Mucosa of stomach (tissue), 1 donor: ENCODE data around the gene PHC2.

Experiments
- H3K27me3 ChIP-seq: one replicate; pipeline ENCODE4 v1.7.0; 2013; ENCODE audit warnings: mild to moderate bottlenecking, low read length; ENCODE audit not compliant: control insufficient read depth, insufficient read depth
- H3K36me3 ChIP-seq: one replicate; pipeline ENCODE4 v1.7.0; 2013; ENCODE audit warnings: low read length; ENCODE audit not compliant: control insufficient read depth, insufficient read depth
- H3K4me1 ChIP-seq: one replicate; pipeline ENCODE4 v1.7.0; 2013; ENCODE audit warnings: mild to moderate bottlenecking, low read length; ENCODE audit not compliant: control insufficient read depth, insufficient read depth
- H3K4me3 ChIP-seq: one replicate; pipeline ENCODE4 v1.7.0; 2013; ENCODE audit warnings: low read length
- H3K9ac ChIP-seq: one replicate; pipeline ENCODE4 v1.7.0; 2013; ENCODE audit warnings: mild to moderate bottlenecking, low read length, moderate library complexity
- H3K9me3 ChIP-seq: one replicate; pipeline ENCODE4 v1.7.0; 2013; ENCODE audit warnings: mild to moderate bottlenecking, low read length, moderate library complexity; ENCODE audit not compliant: control insufficient read depth
- donor health status: Pancreatic carcinoma.

PHC2 gene

GRCh38 chr1:33326785-33327184 is 104.1 kb downstream of the PHC2 start:
- Histone ChIP-seq H3K4me1 (peaks cover 6% of the 10 kb centered on the region), H3K4me3 (no peak overlapping the region), H3K9ac (no peak overlapping the region), H3K9me3 (no peaks in the 10 kb centered on the region), H3K27me3 (no peaks in the 10 kb centered on the region), H3K36me3 (peaks cover 42% of the 10 kb centered on the region)

- Histone ChIP-seq H3K4me3 (no peak overlapping the region), H3K9ac (no peak overlapping the region), H3K4me1 (peaks cover 6% of the 10 kb centered on the region), H3K36me3 (peaks cover 33% of the 10 kb centered on the region), H3K27me3 (no peaks in the 10 kb centered on the region), H3K9me3 (no peaks in the 10 kb centered on the region)
These were observed 106.0 kb downstream of the PHC2 start for GRCh38 chr1:33324677-33325575.

GRCh38 chr1:33323663-33324477 is 107.0 kb downstream of the PHC2 start:
- no peak overlapping the region for H3K9ac ChIP-seq
- no peak overlapping the region for H3K4me3 ChIP-seq
- peaks cover 6% of the 10 kb centered on the region for H3K4me1 ChIP-seq
- no peaks in the 10 kb centered on the region for H3K9me3 ChIP-seq
- H3K27me3 ChIP-seq, result no peaks in the 10 kb centered on the region
- peaks cover 29% of the 10 kb centered on the region for H3K36me3 ChIP-seq

- Histone ChIP-seq H3K4me1 (peaks cover 6% of the 10 kb centered on the region), H3K27me3 (no peaks in the 10 kb centered on the region), H3K4me3 (no peak overlapping the region), H3K36me3 (peaks cover 23% of the 10 kb centered on the region), H3K9me3 (no peaks in the 10 kb centered on the region), H3K9ac (no peak overlapping the region)
These were observed 107.9 kb downstream of the PHC2 start for GRCh38 chr1:33322870-33323585.

- H3K4me1 ChIP-seq, result no peaks in the 10 kb centered on the region
- peaks cover 23% of the 10 kb centered on the region for H3K36me3 ChIP-seq
- H3K9ac ChIP-seq, result no peak overlapping the region
- no peaks in the 10 kb centered on the region for H3K9me3 ChIP-seq
- H3K4me3 ChIP-seq, result no peak overlapping the region
- no peaks in the 10 kb centered on the region for H3K27me3 ChIP-seq
These were observed 108.8 kb downstream of the PHC2 start for GRCh38 chr1:33322109-33322508.

- Histone ChIP-seq H3K9me3 (no peaks in the 10 kb centered on the region), H3K4me3 (no peak overlapping the region), H3K36me3 (peaks cover 21% of the 10 kb centered on the region), H3K9ac (no peak overlapping the region), H3K27me3 (no peaks in the 10 kb centered on the region), H3K4me1 (no peaks in the 10 kb centered on the region)
These were observed 109.7 kb downstream of the PHC2 start for GRCh38 chr1:33321178-33321577.

GRCh38 chr1:33320619-33321165 is 110.2 kb downstream of the PHC2 start, which contains the start of gene A3GALT2:
Gene A3GALT2, minus strand, starts transcription at chr1:33321098. Its CDS starts 0 bp downstream, at chr1:33321098.
- Histone ChIP-seq H3K9me3 (no peaks in the 10 kb centered on the region), H3K36me3 (peaks cover 16% of the 10 kb centered on the region), H3K9ac (no peak within 1 kb of the TSS), H3K4me1 (no peaks in the 10 kb centered on the region), H3K27me3 (no peaks in the 10 kb centered on the region), H3K4me3 (no peak within 1 kb of the TSS)

GRCh38 chr1:33319949-33320618 is 110.8 kb downstream of the PHC2 start:
- Histone ChIP-seq H3K27me3 (no peaks in the 10 kb centered on the region), H3K9me3 (no peaks in the 10 kb centered on the region), H3K36me3 (peaks cover 11% of the 10 kb centered on the region), H3K9ac (no peak overlapping the region), H3K4me1 (no peaks in the 10 kb centered on the region), H3K4me3 (no peak overlapping the region)

GRCh38 chr1:33319186-33319948 is 111.5 kb downstream of the PHC2 start:
- Histone ChIP-seq H3K9me3 (no peaks in the 10 kb centered on the region), H3K4me3 (no peak overlapping the region), H3K27me3 (no peaks in the 10 kb centered on the region), H3K9ac (no peak overlapping the region), H3K36me3 (peaks cover 4% of the 10 kb centered on the region), H3K4me1 (no peaks in the 10 kb centered on the region)

GRCh38 chr1:33317946-33318345 is 112.9 kb downstream of the PHC2 start:
- no peak overlapping the region for H3K4me3 ChIP-seq
- no peaks in the 10 kb centered on the region for H3K4me1 ChIP-seq
- no peak overlapping the region for H3K9ac ChIP-seq
- no peaks in the 10 kb centered on the region for H3K9me3 ChIP-seq
- no peaks in the 10 kb centered on the region for H3K27me3 ChIP-seq
- no peaks in the 10 kb centered on the region for H3K36me3 ChIP-seq

GRCh38 chr1:33317354-33317753 is 113.5 kb downstream of the PHC2 start:
- H3K36me3 ChIP-seq, result no peaks in the 10 kb centered on the region
- no peak overlapping the region for H3K4me3 ChIP-seq
- no peaks in the 10 kb centered on the region for H3K4me1 ChIP-seq
- H3K9ac ChIP-seq, result no peak overlapping the region
- no peaks in the 10 kb centered on the region for H3K27me3 ChIP-seq
- H3K9me3 ChIP-seq, result no peaks in the 10 kb centered on the region
